Pancreas (tissue), 10 donors: Measurements from ENCODE around the gene TULP4. TPM values are rescaled to one million over a fixed set of nuclear protein-coding genes. Genes with fewer than 3 reads are reported as not detected.

ENCODE experiments used
- ATAC-seq, 4 donors: fragments of 200-7000 bp; cut with Tn5 transposase; one replicate each; pipeline versions ENCODE4 v1.8.0 to v1.9.1; 2020; ENCODE audit warnings: mild to moderate bottlenecking in 4 of 4, moderate library complexity in 4 of 4
- DNase-seq, 6 donors: peaks; one replicate each; pipeline ENCODE4 v3.0.0-alpha.2; 2020
- FAIRE-seq: peaks from 2 replicates; lab custom pipeline; 2012; peaks lifted over from hg19 to GRCh38; lab: Jason Lieb, UNC
- H3K27ac ChIP-seq, 4 donors: fragments of 200-600 bp; sonication (generic); 1 replicate in 3 of 4; 2 replicates in 1 of 4; pipeline versions ENCODE4 v1.5.0 to v1.8.0; 2020
- H3K27me3 ChIP-seq, 4 donors: fragments of 200-600 bp; one replicate each; pipeline ENCODE4 v1.8.0; 2021
- H3K36me3 ChIP-seq, 3 donors: fragments of 200-600 bp; sonication (generic) in 1 of 3; one replicate each; pipeline versions ENCODE4 v1.5.0 to v1.8.0; 2020 to 2021
- H3K4me1 ChIP-seq, 3 donors: fragments of 200-600 bp; one replicate each; pipeline ENCODE4 v1.8.0; 2021
- H3K4me3 ChIP-seq, 4 donors: fragments of 200-600 bp; sonication (generic) in 2 of 4; one replicate each; pipeline versions ENCODE4 v1.5.0 to v1.8.0; 2020 to 2021
- H3K9me3 ChIP-seq, 4 donors: fragments of 200-600 bp; one replicate each; pipeline ENCODE4 v1.8.0; 2021
- CTCF ChIP-seq, 4 donors: fragments of 200-600 bp; sonication (generic) in 3 of 4; IDR thresholded peaks; one replicate each; pipeline versions ENCODE4 v1.5.0 to v1.8.0; 2021; ENCODE audit warnings: antibody characterized with exemption in 4 of 4
- whole genome bisulfite sequencing, 2 donors: extraction: QIAGEN DNeasy Blood & Tissue Kit; methylation state at CpG; one replicate each; pipeline ENCODE4 v1.1.7; 2013; 5-methylcytosine and 5-hydroxymethylcytosine counted together
- intact Hi-C, 3 donors: fragments of 100-400 bp; cut with DNase I; formaldehyde crosslinking; loops; one replicate each; pipeline versions ENCODE4 v1.11.1 to v1.14.2; 2022
- polyA plus RNA-seq, 2 donors: library from polyadenylated mRNA; stranded (reverse); fragments of 200-250 nt; gene quantifications; one replicate each; pipeline ENCODE4 v1.2.3, GENCODE V29; 2013
- total RNA-seq, 6 donors: library from RNA; stranded (reverse); fragmentation: NEBNext Ultra II Directional in 4 of 6; extraction: Animal tissue kit (Norgen Biotek cat#: 25700) in 4 of 6; gene quantifications; one replicate each; pipeline versions ENCODE4 v1.2.1 to v1.2.4, GENCODE V29; 2021 to 2023
- donor health status: healthy with polysubstance abuse.
- donor health status: DM: no; HTN: no; CAD: no; lungs with moderate emphysema.
- donor health status: DM: no; HTN: no; CAD: no.
- donor health status: control.
- donor health status: control.
- donor health status: Bipolar disorder and iron deficiency.
- donor health status: DM: yes; HTN: yes; CAD: no.
- donor health status: DM: no; HTN: no; CAD: no.
- donor health status: DM: no; HTN: no; CAD: no.
- donor health status: DM: yes; HTN: yes; CAD: no.

The TULP4 gene
- total and polyA plus RNA-seq, 8 donors = 3.1 to 88.8 (median 48.0) TPM

GRCh38 chr6:158505194-158505593 lies 192.9 kb downstream of the TULP4 start:
- Histone ChIP-seq H3K27me3 (no peaks in the 10 kb centered on the region), H3K36me3 (no peaks in the 10 kb centered on the region), H3K4me1 (peaks cover 0 to 11% (median 0%) of the 10 kb centered on the region in 3 donors), H3K4me3 (no peak overlapping the region), H3K9me3 (no peaks in the 10 kb centered on the region), H3K27ac (no peak overlapping the region)
- no peak for FAIRE-seq
- no peak for ATAC-seq
- peak in 1 of 6 donors; percentile 25 for DNase-seq
- WGBS, 2 donors = 89 to 92% methylated on average over 13 of the region's 13 CpGs
- no peak for TF ChIP-seq CTCF (IDR thresholded peaks at IDR 0.05)
- intact Hi-C loops = no loop called here

GRCh38 chr6:158506601-158507000 lies 194.3 kb downstream of the TULP4 start:
- Histone ChIP-seq H3K27me3 (no peaks in the 10 kb centered on the region), H3K9me3 (no peaks in the 10 kb centered on the region), H3K36me3 (no peaks in the 10 kb centered on the region), H3K4me3 (no peak overlapping the region), H3K4me1 (peaks cover 0 to 11% (median 0%) of the 10 kb centered on the region in 3 donors), H3K27ac (no peak overlapping the region)
- ATAC-seq (no peak), DNase-seq (no peak), FAIRE-seq (no peak)
- 90 to 91% methylated on average over 10 of the region's 10 CpGs for WGBS, 2 donors
- TF ChIP-seq CTCF (IDR thresholded peaks at IDR 0.05) = no peak
- intact Hi-C loops = no loop called here

GRCh38 chr6:158507174-158507573 lies 194.9 kb downstream of the TULP4 start:
- intact Hi-C loops = no loop called here
- 92 to 95% methylated on average over 7 of the region's 7 CpGs for WGBS, 2 donors

GRCh38 chr6:158508450-158508849 lies 196.2 kb downstream of the TULP4 start:
- Histone ChIP-seq H3K27ac (no peak overlapping the region), H3K27me3 (no peaks in the 10 kb centered on the region), H3K4me1 (peaks cover 0 to 11% (median 0%) of the 10 kb centered on the region in 3 donors), H3K9me3 (no peaks in the 10 kb centered on the region), H3K36me3 (no peaks in the 10 kb centered on the region), H3K4me3 (no peak overlapping the region)
- whole genome bisulfite sequencing, 2 donors = 86 to 87% methylated on average over 5 of the region's 5 CpGs
- no peak for FAIRE-seq
- no peak for DNase-seq
- TF ChIP-seq CTCF (IDR thresholded peaks at IDR 0.05) = no peak
- intact Hi-C loops = no loop called here
- no peak for ATAC-seq

More at GRCh38 chr6:158507174-158507573, 194.9 kb downstream of the TULP4 start:
- Histone ChIP-seq H3K36me3 (no peaks in the 10 kb centered on the region), H3K27ac (no peak overlapping the region), H3K4me3 (no peak overlapping the region), H3K4me1 (peaks cover 0 to 11% (median 0%) of the 10 kb centered on the region in 3 donors), H3K9me3 (no peaks in the 10 kb centered on the region), H3K27me3 (no peaks in the 10 kb centered on the region)
- no peak for DNase-seq
- TF ChIP-seq CTCF (IDR thresholded peaks at IDR 0.05) = no peak
- ATAC-seq = no peak
- FAIRE-seq = no peak

GRCh38 chr6:158509465-158509864 lies 197.2 kb downstream of the TULP4 start:
- intact Hi-C loops = no loop called here
- 45 to 53% methylated on average over 11 of the region's 11 CpGs for WGBS, 2 donors
- ATAC-seq (peak in 3 of 4 donors; percentile 29 to 65 (median 54)), DNase-seq (no peak), FAIRE-seq (no peak)
- Histone ChIP-seq H3K4me3 (no peak overlapping the region), H3K36me3 (no peaks in the 10 kb centered on the region), H3K27ac (no peak overlapping the region), H3K27me3 (no peaks in the 10 kb centered on the region), H3K4me1 (peaks cover 0 to 11% (median 0%) of the 10 kb centered on the region in 3 donors), H3K9me3 (no peaks in the 10 kb centered on the region)
- no peak for TF ChIP-seq CTCF (IDR thresholded peaks at IDR 0.05)
